Fibroblast of lung (primary cell): ENCODE results near the gene TMEM272.

Experiments
- CTCF ChIP-seq, 2 donors: IDR thresholded peaks in 1 of 2; conservative IDR thresholded peaks in 1 of 2; 1 replicate in 1 of 2; 2 replicates in 1 of 2; pipeline ENCODE4 v1.5.1; 2011 to 2012; ENCODE audit warnings: low read length in 2 of 2, control low read depth in 1 of 2, inconsistent platforms in 1 of 2, low read depth in 1 of 2, mild to moderate bottlenecking in 1 of 2
- EZH2 ChIP-seq: IDR thresholded peaks from 2 replicates; pipeline ENCODE4 v1.5.1; 2012; ENCODE audit warnings: low read length, control low read depth, mild to moderate bottlenecking; ENCODE audit errors: missing control alignments

GRCh38 chr13:51833980-51834379 is 11.0 kb downstream of the TMEM272 start:
- no peak for TF ChIP-seq EZH2
- TF ChIP-seq CTCF (conservative IDR thresholded peaks at IDR 0.05 in 1 of 2, IDR thresholded peaks at IDR 0.05 in 1 of 2; ENCODE audit: low read depth in 1 of 2, low read length in 2 of 2) = no peak
